KMS-11 (cell line): ENCODE data around the gene ROR1.

Source experiments
- H2AFZ ChIP-seq: fragments of 200-600 bp; sonication (generic); 2 replicates; pipeline ENCODE4 v1.6.1; 2016; ENCODE audit warnings: antibody characterized with exemption, mixed run types, low read depth
- H3K27ac ChIP-seq: fragments of 200-600 bp; sonication (generic); 2 replicates; pipeline ENCODE4 v1.6.1; 2016; ENCODE audit warnings: mild to moderate bottlenecking, mixed run types
- H3K27me3 ChIP-seq: fragments of 200-600 bp; sonication (generic); 2 replicates; pipeline ENCODE4 v1.6.1; 2017; ENCODE audit warnings: mild to moderate bottlenecking, low read depth, mixed run types, moderate library complexity; ENCODE audit not compliant: insufficient read depth
- H3K36me3 ChIP-seq: fragments of 200-600 bp; sonication (generic); 2 replicates; pipeline ENCODE4 v1.6.1; 2017; ENCODE audit warnings: mild to moderate bottlenecking, mixed run types; ENCODE audit not compliant: insufficient read depth
- H3K4me1 ChIP-seq: fragments of 200-600 bp; sonication (generic); 2 replicates; pipeline ENCODE4 v1.6.1; 2016; ENCODE audit warnings: mild to moderate bottlenecking, low read depth, mixed run types; ENCODE audit not compliant: poor library complexity, severe bottlenecking
- H3K4me2 ChIP-seq: fragments of 200-600 bp; sonication (generic); 2 replicates; pipeline ENCODE4 v1.7.0; 2016; ENCODE audit warnings: mild to moderate bottlenecking, mixed run types
- H3K4me3 ChIP-seq: fragments of 200-600 bp; sonication (generic); IDR thresholded peaks from 2 replicates; pipeline ENCODE4 v1.6.1; 2017; ENCODE audit warnings: low read depth, low read length, mixed read lengths; ENCODE audit not compliant: insufficient read depth
- H3K79me2 ChIP-seq: fragments of 200-600 bp; sonication (generic); 2 replicates; pipeline ENCODE4 v1.6.1; 2016; ENCODE audit warnings: low read depth, mixed run types; ENCODE audit not compliant: insufficient read depth
- H3K9ac ChIP-seq: fragments of 200-600 bp; sonication (generic); 2 replicates; pipeline ENCODE4 v1.6.1; 2016; ENCODE audit warnings: mild to moderate bottlenecking, mixed run types
- H4K20me1 ChIP-seq: fragments of 200-600 bp; sonication (generic); 2 replicates; pipeline ENCODE4 v1.6.1; 2016; ENCODE audit warnings: mild to moderate bottlenecking, mixed run types; ENCODE audit not compliant: insufficient read depth
- TF ChIP-seq, protein P1 (sequence below): fragments of 200-600 bp; sonication (generic); conservative IDR thresholded peaks from 2 replicates; pipeline ENCODE4 v1.6.1; 2017; ENCODE audit warnings: low read depth, mild to moderate bottlenecking, antibody characterized with exemption, low read length, moderate library complexity, mixed read lengths

The ROR1 gene

DNA sequence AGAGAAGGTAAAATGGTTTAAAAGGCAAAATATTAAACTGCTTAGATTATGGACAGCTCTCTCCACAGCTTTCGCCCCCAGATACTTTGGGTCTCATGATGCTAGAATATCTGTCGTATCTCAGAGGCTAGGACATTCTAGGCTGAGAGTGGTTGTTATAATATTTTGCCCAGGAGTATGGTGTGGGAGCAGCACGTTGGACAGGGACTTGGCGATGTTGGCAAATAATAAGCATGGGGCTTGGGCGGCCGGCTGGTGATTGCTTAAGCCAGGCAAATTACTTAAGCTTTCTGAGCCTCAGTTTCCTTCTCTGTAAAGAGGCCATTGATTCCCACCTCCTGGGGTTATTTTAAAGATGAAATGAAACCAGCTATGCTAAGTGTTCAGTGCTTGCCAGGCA lies 133.2 kb downstream of the ROR1 start:
- Histone ChIP-seq H3K36me3 (no peaks in the 10 kb centered on the region), H3K27ac (no peak overlapping the region), H3K27me3 (no peaks in the 10 kb centered on the region), H2AFZ (no peak overlapping the region), H3K79me2 (no peaks in the 10 kb centered on the region), H3K4me3 (no peak overlapping the region), H3K9ac (no peak overlapping the region), H3K4me1 (no peaks in the 10 kb centered on the region), H3K4me2 (no peak overlapping the region), H4K20me1 (no peaks in the 10 kb centered on the region)
- TF ChIP-seq, protein P1, sequence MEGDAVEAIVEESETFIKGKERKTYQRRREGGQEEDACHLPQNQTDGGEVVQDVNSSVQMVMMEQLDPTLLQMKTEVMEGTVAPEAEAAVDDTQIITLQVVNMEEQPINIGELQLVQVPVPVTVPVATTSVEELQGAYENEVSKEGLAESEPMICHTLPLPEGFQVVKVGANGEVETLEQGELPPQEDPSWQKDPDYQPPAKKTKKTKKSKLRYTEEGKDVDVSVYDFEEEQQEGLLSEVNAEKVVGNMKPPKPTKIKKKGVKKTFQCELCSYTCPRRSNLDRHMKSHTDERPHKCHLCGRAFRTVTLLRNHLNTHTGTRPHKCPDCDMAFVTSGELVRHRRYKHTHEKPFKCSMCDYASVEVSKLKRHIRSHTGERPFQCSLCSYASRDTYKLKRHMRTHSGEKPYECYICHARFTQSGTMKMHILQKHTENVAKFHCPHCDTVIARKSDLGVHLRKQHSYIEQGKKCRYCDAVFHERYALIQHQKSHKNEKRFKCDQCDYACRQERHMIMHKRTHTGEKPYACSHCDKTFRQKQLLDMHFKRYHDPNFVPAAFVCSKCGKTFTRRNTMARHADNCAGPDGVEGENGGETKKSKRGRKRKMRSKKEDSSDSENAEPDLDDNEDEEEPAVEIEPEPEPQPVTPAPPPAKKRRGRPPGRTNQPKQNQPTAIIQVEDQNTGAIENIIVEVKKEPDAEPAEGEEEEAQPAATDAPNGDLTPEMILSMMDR: no peak

DNA sequence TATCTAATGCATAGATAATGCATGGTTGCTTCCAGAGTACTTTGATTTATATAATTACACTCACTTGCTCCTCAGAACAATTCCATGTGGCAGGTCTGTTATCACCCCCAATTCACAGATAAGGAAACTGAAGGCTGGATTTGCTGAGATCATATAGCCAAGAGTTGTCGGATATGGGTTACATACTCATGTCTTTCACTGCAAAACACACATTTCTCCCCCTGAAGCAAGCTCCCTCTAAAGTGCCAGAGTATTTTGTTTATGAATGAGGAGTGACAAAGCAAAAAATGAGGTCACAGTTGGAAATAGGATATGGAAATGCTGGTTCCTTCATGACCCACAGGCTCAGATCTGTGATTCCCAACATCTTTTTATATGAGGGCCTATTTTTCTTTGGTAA lies 134.2 kb downstream of the ROR1 start:
- H3K9ac ChIP-seq: no peak overlapping the region
- no peak overlapping the region for H3K27ac ChIP-seq
- no peaks in the 10 kb centered on the region for H3K27me3 ChIP-seq
- H3K4me3 ChIP-seq: no peak overlapping the region
- H3K79me2 ChIP-seq: no peaks in the 10 kb centered on the region
- H4K20me1 ChIP-seq: no peaks in the 10 kb centered on the region
- H2AFZ ChIP-seq: no peak overlapping the region
- TF ChIP-seq, protein P1: no peak
- H3K4me2 ChIP-seq: no peak overlapping the region
- no peaks in the 10 kb centered on the region for H3K36me3 ChIP-seq
- no peaks in the 10 kb centered on the region for H3K4me1 ChIP-seq

DNA sequence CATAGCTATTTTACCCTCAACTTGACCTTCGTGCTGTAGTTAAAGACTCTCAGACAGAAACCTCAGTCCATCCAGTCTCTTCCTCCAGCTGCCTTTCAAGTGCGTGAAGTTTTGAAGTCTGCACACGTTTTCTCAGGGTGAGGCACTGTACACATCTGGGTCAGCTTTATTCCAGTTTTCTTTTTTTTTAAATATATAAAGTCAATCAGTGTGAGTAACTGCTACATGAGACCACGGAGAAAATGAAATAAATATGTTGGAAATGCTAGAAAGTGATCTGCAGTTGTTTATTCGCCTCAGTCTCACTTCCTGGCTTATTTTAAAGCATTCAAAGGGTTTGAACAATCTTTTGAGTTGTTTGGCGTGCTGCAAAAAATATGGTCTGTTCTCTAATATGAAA lies 135.7 kb downstream of the ROR1 start:
- no peak overlapping the region for H3K4me2 ChIP-seq
- no peak overlapping the region for H2AFZ ChIP-seq
- H3K27me3 ChIP-seq: no peaks in the 10 kb centered on the region
- no peak overlapping the region for H3K4me3 ChIP-seq
- H3K79me2 ChIP-seq: no peaks in the 10 kb centered on the region
- TF ChIP-seq, protein P1: no peak
- no peak overlapping the region for H3K9ac ChIP-seq
- no peaks in the 10 kb centered on the region for H3K36me3 ChIP-seq
- no peak overlapping the region for H3K27ac ChIP-seq
- no peaks in the 10 kb centered on the region for H3K4me1 ChIP-seq
- H4K20me1 ChIP-seq: no peaks in the 10 kb centered on the region

DNA sequence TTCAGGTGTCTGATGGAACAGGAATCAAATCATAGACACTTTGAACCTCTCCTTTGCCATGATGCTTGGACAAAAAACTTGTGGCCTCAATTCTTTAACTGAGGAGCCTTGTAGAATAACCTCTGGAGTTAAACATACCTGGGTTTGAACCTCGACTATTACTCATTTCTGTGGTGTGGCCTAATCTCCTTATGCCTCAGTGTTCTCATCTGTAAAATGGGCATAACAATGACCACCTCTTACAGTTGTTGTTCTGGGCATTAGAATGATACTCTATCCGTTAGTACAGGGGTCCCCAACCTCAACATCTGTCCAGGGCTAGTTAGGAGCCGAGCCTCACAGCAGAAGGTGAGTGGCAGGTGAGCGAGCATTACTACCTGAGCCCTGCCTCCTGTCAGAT lies 137.2 kb downstream of the ROR1 start:
- no peak overlapping the region for H2AFZ ChIP-seq
- H3K27ac ChIP-seq: no peak overlapping the region
- no peaks in the 10 kb centered on the region for H4K20me1 ChIP-seq
- no peaks in the 10 kb centered on the region for H3K36me3 ChIP-seq
- H3K79me2 ChIP-seq: no peaks in the 10 kb centered on the region
- no peak overlapping the region for H3K4me3 ChIP-seq
- TF ChIP-seq, protein P1: no peak
- H3K9ac ChIP-seq: no peak overlapping the region
- H3K4me2 ChIP-seq: no peak overlapping the region
- H3K4me1 ChIP-seq: no peaks in the 10 kb centered on the region
- no peaks in the 10 kb centered on the region for H3K27me3 ChIP-seq

DNA sequence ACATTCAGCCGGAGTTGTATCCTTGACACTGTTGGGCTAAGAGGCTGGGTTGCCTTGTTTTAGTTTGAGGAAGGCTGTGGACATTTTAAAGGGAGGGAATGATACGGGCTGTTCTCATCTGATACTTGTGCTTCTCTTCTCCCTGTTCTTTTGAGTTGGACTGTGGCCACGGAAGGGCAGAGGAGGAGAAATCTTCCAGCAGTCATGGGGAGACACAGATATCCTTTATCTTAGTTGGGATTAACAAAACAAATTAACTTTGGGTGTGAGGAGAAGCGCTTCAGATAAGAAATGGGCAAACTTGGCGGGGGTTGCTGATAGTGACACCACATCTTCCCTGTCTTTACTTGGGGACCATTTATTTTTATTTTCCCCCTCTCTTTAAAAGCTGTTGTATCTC lies 138.8 kb downstream of the ROR1 start:
- no peak overlapping the region for H3K27ac ChIP-seq
- H3K4me1 ChIP-seq: peaks cover 8% of the 10 kb centered on the region

More for the DNA sequence above, 138.8 kb downstream of the ROR1 start:
- H4K20me1 ChIP-seq: no peaks in the 10 kb centered on the region
- H2AFZ ChIP-seq: no peak overlapping the region
- TF ChIP-seq, protein P1: no peak
- H3K4me2 ChIP-seq: no peak overlapping the region
- no peak overlapping the region for H3K4me3 ChIP-seq
- H3K36me3 ChIP-seq: no peaks in the 10 kb centered on the region
- H3K9ac ChIP-seq: no peak overlapping the region
- no peaks in the 10 kb centered on the region for H3K79me2 ChIP-seq
- no peaks in the 10 kb centered on the region for H3K27me3 ChIP-seq
